Measurements from ENCODE around the gene IL21R.

Gene IL21R

DNA sequence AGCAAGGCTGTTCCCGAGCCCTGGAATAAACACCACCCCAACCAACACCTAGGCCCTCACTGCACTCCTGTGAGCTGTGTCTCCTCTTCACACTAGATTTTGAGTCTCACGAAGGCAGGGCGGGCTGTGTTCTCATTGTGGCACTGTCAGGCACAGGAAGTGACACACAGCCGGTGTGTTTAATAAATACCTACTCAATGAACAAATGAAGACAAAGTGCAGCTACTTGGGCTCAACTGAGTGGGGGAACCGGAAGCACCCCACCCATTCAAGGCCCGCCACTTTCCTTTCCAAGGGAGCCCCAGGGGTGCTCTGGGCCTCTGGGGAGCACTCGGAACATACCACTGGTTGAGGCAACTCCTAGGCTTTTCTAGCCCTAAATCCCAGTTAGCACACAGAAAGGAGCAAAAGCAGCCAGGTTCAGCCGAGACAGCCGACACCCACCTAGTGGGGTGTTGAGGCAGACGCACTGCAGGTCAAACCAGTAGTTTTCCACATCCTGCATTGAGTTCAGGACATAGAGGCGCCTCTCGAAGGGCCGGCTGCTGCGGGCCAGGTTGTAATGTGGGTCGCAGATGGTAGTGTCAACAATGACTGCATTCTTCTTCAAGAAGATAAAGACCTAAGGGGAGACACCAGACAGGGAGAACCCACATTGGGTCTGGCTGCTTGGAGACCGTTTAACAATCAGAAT is 90.1 kb downstream of the IL21R start:
- DNase-seq, result no peak

DNA sequence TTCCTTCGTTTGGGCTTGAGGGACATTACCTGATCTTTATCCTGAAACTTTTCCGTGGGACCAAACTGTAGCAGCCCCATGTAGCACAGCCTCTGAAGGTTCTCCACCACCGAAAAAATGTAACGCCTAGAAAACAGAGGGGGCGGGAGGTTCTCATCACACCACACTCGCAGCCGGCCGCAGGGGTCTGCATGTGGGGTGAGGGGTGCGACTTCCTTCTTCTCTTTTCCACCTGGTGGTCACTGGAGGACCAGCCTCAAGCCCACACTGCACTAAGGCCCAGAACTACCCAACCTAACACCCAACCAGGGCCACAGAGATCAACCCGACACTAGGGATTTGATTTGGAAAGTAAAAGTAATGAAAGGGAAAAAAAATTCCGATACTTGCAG is 90.6 kb downstream of the IL21R start:
- no peak for DNase-seq

DNA sequence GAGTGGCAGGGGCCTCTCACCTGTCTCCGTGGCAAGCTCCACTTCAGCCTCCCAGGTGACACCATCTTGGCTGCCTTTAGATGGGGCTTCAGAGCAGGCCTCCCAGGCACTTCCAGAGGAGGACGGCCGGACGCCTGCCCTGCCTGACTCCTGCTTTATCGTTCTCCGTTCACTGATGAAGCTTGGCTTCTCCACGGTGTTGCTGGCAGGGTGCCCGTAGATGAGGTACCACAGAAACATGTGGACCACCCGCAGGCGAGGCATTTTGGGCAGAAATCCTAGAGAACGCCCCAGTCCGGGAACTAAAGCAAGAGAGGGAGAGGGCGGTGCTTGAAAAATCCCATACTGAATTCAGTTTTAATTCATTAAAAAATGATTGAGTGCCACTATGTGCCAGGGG is 93.2 kb downstream of the IL21R start:
- no peak for DNase-seq

DNA sequence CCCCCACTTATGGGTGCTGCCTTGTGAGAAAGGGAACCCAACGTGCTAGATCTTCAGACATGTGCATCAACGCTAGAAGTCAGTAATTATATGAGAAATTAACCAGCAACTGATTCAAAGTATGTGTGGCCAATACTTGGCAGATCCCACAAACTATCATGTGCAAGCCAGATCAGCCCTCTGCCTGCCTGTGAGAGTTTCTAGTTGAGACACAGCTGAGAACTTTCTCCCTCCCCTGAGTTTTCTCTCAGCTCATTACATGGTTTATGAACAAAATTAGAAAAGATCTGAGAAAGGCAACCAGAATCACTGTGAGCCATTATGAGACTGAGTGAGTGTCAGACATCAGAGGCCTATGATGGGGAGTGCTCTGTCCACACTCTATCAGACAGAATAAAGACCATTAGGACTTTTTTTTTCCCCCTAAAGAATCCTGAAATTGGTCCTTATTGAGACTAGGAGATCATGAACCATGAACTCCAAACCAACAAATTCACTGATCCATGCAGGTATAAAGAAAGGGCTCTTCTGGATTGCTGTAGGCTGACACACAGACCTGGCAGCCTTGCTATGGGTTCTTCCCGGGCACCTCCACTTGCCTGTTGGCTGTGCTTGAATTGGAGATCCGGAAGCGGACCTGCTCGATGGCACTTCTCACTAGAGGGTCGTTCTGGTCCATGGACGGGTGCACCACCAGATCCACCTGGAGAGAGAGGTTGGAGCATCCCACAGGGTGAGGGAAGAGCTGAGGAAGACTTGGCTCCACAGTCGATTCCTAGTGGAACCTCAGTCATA is 96.3 kb downstream of the IL21R start:
- DNase-seq, result no peak

DNA sequence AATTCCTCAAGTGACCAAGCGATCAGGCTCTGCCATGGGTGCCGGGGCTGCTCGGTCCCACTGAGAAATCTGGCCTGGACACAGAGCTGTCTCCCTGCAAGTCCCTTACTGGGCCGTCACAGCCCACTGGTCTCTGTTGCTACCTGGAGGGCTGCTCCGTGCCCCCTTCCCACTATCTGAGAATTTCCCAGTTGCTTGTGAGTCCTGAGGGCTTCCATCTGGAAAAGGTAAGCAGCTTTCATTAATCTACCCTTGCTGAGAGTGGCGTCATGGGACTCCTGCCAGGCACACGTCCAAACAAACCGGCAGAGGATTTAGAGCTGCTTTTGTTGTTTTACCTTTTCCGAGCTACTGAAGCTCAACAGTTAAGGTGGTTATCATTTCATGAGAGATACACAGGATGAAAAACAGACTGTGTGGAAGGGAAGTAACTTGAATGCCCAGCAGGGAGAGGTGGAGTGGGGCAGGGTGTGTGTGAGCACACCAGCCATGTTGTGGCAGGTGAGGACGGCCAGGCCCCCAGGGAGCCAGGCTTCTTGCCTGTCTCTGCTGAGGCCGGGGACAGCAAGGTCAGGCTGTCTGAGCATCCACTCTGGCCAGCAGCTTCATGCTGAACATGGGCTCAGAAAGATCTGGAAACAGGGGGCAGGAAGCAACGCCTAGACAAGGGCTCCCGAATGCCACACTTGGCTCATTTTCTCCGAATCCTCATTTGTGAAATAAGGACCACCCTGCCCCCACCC is 97.1 kb downstream of the IL21R start:
- no peak for DNase-seq

DNA sequence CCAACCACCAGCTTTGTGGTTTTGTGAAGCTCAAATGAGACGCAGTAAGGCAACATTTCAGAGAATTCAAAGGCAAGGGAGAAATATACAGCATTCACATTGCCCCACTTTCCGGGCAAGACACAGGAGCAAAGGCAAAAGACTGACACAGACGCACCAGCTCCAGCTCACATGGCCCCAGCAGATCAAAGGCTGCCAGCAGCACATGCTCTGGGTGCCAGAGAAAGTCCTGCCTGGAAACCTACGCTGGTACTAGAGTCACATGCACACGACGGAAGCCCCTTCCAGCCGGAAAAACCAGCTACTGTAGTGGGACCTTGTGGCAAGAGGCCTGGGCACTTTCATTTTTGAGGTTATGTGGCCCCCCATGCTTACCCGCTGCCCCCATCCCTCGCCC is 97.7 kb downstream of the IL21R start:
- no peak for DNase-seq

DNA sequence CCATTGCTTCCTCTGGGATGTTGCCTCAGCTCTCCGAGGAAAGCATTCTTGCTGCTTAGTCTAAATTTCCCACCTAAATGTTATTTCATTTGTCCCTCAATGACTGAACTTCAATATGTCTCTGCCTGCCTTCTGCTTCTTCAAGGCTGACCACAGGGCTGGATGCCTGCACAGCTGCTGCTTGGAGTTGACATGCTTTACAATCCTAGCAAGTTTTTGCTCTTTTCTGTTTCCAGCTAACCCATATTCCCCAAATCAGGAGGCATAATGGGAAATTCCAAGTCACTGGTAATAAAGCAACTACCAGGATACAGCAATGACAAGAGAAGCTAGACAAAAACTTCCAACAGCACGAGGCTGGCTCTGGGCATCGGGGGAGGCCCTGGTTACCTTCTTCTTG is 98.8 kb downstream of the IL21R start:
- DNase-seq, result no peak

All from activated CD8-positive, alpha-beta memory T cell treated with anti-CD3 and anti-CD28 coated beads, Interleukin-2, amount 50 U/mL, for 48 hours (primary cell).